Neural progenitor cell (in vitro differentiated cells): ENCODE measurements around the gene MED27. TPM values are rescaled to one million over a fixed set of nuclear protein-coding genes. Genes with fewer than 3 reads are reported as not detected.

Experiments used
- DNase-seq: peaks from one replicate; pipeline ENCODE4 v3.0.0-alpha.2; 2016; ENCODE audit warnings: low spot score
- H2AFZ ChIP-seq: fragments of 200-600 bp; sonication (generic); replicated peaks from 2 replicates; pipeline ENCODE4 v1.6.1; 2016; ENCODE audit warnings: antibody characterized with exemption
- H3F3A ChIP-seq: fragments of 200-600 bp; sonication (generic); 2 replicates; pipeline ENCODE4 v1.6.1; 2016; ENCODE audit warnings: antibody characterized with exemption, low read depth
- H3K27ac ChIP-seq: fragments of 200-600 bp; sonication (generic); 2 replicates; pipeline ENCODE4 v1.5.1; 2016; ENCODE audit warnings: mild to moderate bottlenecking
- H3K27me3 ChIP-seq: fragments of 200-600 bp; sonication (generic); 2 replicates; pipeline ENCODE4 v1.6.1; 2016; ENCODE audit warnings: mild to moderate bottlenecking, moderate library complexity
- H3K36me3 ChIP-seq: fragments of 200-600 bp; sonication (generic); 2 replicates; pipeline ENCODE4 v1.5.1; 2016
- H3K4me1 ChIP-seq: fragments of 200-600 bp; sonication (generic); 2 replicates; pipeline ENCODE4 v1.6.1; 2016; ENCODE audit warnings: mixed run types
- H3K4me2 ChIP-seq: fragments of 200-600 bp; sonication (generic); 2 replicates; pipeline ENCODE4 v1.6.1; 2016
- H3K4me3 ChIP-seq: fragments of 200-600 bp; sonication (generic); 2 replicates; pipeline ENCODE4 v1.5.1; 2016
- H3K79me2 ChIP-seq: fragments of 200-600 bp; sonication (generic); 2 replicates; pipeline ENCODE4 v1.6.1; 2016; ENCODE audit warnings: low read depth
- H3K9ac ChIP-seq: fragments of 200-600 bp; sonication (generic); 2 replicates; pipeline ENCODE4 v1.6.1; 2016
- H3K9me3 ChIP-seq: fragments of 200-600 bp; sonication (generic); 2 replicates; pipeline ENCODE4 v1.5.1; 2016; ENCODE audit warnings: low read depth
- H4K20me1 ChIP-seq: fragments of 200-600 bp; sonication (generic); 2 replicates; pipeline ENCODE4 v1.6.1; 2016; ENCODE audit warnings: low read depth
- H3K27ac Mint-ChIP-seq: 3 replicates; pipeline ENCODE4 v1.8.0; 2021; ENCODE audit warnings: mixed read lengths
- H3K27me3 Mint-ChIP-seq: 2 replicates; pipeline ENCODE4 v1.8.0; 2022; ENCODE audit warnings: low read depth, mild to moderate bottlenecking, inconsistent platforms, moderate library complexity, mixed read lengths; ENCODE audit not compliant: insufficient read depth
- H3K36me3 Mint-ChIP-seq: 3 replicates; pipeline ENCODE4 v1.8.0; 2021; ENCODE audit warnings: mixed read lengths
- H3K4me1 Mint-ChIP-seq: 3 replicates; pipeline ENCODE4 v1.8.0; 2021; ENCODE audit warnings: mixed read lengths
- H3K4me3 Mint-ChIP-seq: 3 replicates; pipeline ENCODE4 v1.8.0; 2021; ENCODE audit warnings: mild to moderate bottlenecking, moderate library complexity, mixed read lengths
- H3K9me3 Mint-ChIP-seq: 3 replicates; pipeline ENCODE4 v1.8.0; 2020; ENCODE audit warnings: mixed read lengths
- CTCF ChIP-seq: fragments of 200-600 bp; sonication (generic); IDR thresholded peaks from 2 replicates; pipeline ENCODE4 v1.5.1; 2017; ENCODE audit warnings: antibody characterized with exemption, mild to moderate bottlenecking
- EZH2 ChIP-seq: fragments of 200-600 bp; sonication (generic); IDR thresholded peaks from 2 replicates; pipeline ENCODE4 v1.6.1; 2017; ENCODE audit warnings: antibody characterized with exemption, mild to moderate bottlenecking, moderate library complexity
- EZH2phosphoT487 ChIP-seq: fragments of 200-600 bp; sonication (generic); IDR thresholded peaks from 2 replicates; pipeline ENCODE4 v1.6.1; 2017; ENCODE audit warnings: antibody characterized with exemption
- total RNA-seq: library from RNA; depleted of rRNA; stranded (reverse); fragments of >200 nt; gene quantifications from 2 replicates; pipeline ENCODE4 v1.2.3, GENCODE V29; 2015; ENCODE audit warnings: low replicate concordance

Gene MED27
- total RNA-seq, 1 donor from 2014 or later: 15.1 TPM

DNA sequence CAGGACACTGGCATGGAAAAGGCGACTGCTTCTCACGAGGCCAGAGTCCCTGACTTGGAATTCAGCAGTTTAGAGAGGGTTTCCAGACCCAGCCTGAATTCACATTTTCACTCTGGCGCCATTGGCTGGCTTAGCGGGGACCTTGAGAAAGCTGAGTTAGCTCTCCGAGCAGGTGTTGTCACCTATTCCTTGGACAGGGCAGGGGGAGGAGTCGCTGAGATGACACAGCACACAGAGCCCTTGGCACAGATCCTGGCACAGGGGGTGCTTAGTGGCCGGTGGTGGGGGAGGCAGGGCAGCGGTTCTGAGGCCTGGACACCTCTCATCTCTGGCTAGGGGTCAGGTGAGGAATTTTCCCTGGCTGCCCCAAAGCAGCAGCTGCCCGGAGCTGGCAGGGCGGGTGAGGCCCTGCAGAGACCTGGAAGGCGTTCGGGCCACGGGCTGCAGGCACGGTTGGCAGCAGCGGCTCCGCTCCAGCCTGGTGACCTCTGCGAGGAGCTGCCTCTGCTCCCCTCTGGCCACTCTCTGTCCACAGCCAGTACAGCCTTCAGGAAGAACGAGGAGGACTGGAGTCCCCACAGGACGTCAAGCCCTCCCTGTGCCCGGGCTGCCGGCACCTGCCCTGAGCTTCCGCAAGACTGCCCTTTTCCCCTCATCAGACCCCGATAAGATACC, 267.4 kb downstream of the MED27 start:
- no peaks in the 10 kb centered on the region for H3K36me3 Mint-ChIP-seq
- Histone ChIP-seq H3K27me3 (no peaks in the 10 kb centered on the region), H3K79me2 (no peaks in the 10 kb centered on the region), H3K9ac (no peak overlapping the region), H4K20me1 (peaks cover 3% of the 10 kb centered on the region), H2AFZ (no peak overlapping the region), H3K27ac (no peak overlapping the region), H3K36me3 (no peaks in the 10 kb centered on the region), H3K4me3 (no peak overlapping the region), H3K4me1 (peaks cover 26% of the 10 kb centered on the region), H3K9me3 (no peaks in the 10 kb centered on the region), H3F3A (peaks cover 12% of the 10 kb centered on the region), H3K4me2 (no peak overlapping the region)
- TF ChIP-seq EZH2 (no peak), EZH2phosphoT487 (no peak), CTCF (no peak)
- peaks cover 56% of the 10 kb centered on the region for H3K4me1 Mint-ChIP-seq
- H3K27me3 Mint-ChIP-seq: peaks cover 26% of the 10 kb centered on the region
- H3K9me3 Mint-ChIP-seq: no peaks in the 10 kb centered on the region
- peak overlapping the region; percentile 38 for H3K4me3 Mint-ChIP-seq
- peak overlapping the region; percentile 60 for H3K27ac Mint-ChIP-seq
- no peak for DNase-seq

GRCh38 chr9:131811405-131811804, 268.3 kb downstream of the MED27 start:
- Histone ChIP-seq H3K79me2 (no peaks in the 10 kb centered on the region), H3K4me3 (no peak overlapping the region), H3K27ac (no peak overlapping the region), H3K36me3 (no peaks in the 10 kb centered on the region), H3K9ac (no peak overlapping the region), H3K27me3 (no peaks in the 10 kb centered on the region), H3K4me1 (peaks cover 33% of the 10 kb centered on the region), H4K20me1 (peaks cover 10% of the 10 kb centered on the region), H2AFZ (no peak overlapping the region), H3K4me2 (no peak overlapping the region), H3K9me3 (no peaks in the 10 kb centered on the region), H3F3A (peaks cover 15% of the 10 kb centered on the region)
- Mint-ChIP-seq H3K27ac (peak overlapping the region; percentile 54), H3K27me3 (peaks cover 28% of the 10 kb centered on the region), H3K36me3 (no peaks in the 10 kb centered on the region), H3K4me3 (peak overlapping the region; percentile 38), H3K9me3 (no peaks in the 10 kb centered on the region), H3K4me1 (peaks cover 60% of the 10 kb centered on the region)
- no peak for DNase-seq
- no peak for TF ChIP-seq EZH2
- no peak for TF ChIP-seq CTCF
- no peak for TF ChIP-seq EZH2phosphoT487

DNA sequence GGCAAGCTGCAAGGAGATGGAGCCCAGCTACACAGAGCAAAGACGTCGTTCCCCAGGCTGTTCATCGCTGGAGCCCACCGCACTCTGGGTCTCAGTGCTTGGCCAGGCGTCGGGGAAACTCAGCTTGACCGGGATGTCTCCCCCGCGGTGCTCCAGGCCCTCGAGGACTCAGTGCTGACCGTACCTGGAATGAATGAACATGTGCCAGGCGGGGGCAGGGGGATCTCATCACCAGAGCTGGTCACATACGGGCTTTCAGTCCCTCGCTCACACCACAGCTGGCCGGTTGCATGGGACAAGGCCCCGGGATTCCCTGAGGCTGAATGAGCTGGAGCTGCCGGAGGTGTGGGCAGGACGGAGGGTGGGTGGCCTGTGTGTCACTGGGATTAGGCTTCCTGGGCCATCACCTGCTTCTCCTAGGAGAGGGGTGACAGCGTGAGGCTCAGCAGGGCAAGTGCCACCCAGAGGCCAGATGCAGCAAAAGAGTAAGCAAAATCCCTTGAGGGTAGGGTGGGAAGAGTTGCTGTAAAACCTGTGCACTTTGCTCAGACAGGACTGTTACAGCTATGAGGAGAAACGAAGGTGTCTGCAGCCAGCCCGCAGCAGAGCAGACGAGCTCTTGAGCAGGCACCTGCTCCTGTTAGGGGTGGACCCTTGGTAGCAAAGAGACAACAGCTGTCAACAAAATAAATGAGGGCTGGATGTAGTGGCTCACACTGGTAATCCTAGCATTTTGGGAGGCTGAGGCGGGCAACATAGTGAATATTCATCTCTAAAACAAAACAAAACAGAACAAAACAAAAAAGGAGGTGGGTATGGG, 269.1 kb downstream of the MED27 start:
- no peak overlapping the region for H3K4me3 Mint-ChIP-seq
- H3K27ac ChIP-seq: no peak overlapping the region

More for the DNA sequence above, 269.1 kb downstream of the MED27 start:
- Mint-ChIP-seq H3K9me3 (no peaks in the 10 kb centered on the region), H3K36me3 (no peaks in the 10 kb centered on the region), H3K27me3 (peaks cover 31% of the 10 kb centered on the region), H3K4me1 (peaks cover 68% of the 10 kb centered on the region), H3K27ac (no peak overlapping the region)
- Histone ChIP-seq H3K27me3 (no peaks in the 10 kb centered on the region), H3F3A (peaks cover 15% of the 10 kb centered on the region), H4K20me1 (peaks cover 10% of the 10 kb centered on the region), H3K79me2 (no peaks in the 10 kb centered on the region), H2AFZ (no peak overlapping the region), H3K4me2 (no peak overlapping the region), H3K4me1 (peaks cover 33% of the 10 kb centered on the region), H3K4me3 (no peak overlapping the region), H3K36me3 (no peaks in the 10 kb centered on the region), H3K9ac (no peak overlapping the region), H3K9me3 (no peaks in the 10 kb centered on the region)
- TF ChIP-seq EZH2phosphoT487: no peak
- no peak for TF ChIP-seq CTCF
- TF ChIP-seq EZH2: no peak
- no peak for DNase-seq

Other genes with a start within 250 kb of the MED27 start
- gene NTNG2, start 82.2 kb upstream of the MED27 start, total RNA-seq: 1.0 and 1.2 TPM in 2 replicates